ENCODE data around the gene SLC6A20. TPM values are rescaled to one million over a fixed set of nuclear protein-coding genes. Genes with fewer than 3 reads are reported as not detected.

The SLC6A20 gene, protein sequence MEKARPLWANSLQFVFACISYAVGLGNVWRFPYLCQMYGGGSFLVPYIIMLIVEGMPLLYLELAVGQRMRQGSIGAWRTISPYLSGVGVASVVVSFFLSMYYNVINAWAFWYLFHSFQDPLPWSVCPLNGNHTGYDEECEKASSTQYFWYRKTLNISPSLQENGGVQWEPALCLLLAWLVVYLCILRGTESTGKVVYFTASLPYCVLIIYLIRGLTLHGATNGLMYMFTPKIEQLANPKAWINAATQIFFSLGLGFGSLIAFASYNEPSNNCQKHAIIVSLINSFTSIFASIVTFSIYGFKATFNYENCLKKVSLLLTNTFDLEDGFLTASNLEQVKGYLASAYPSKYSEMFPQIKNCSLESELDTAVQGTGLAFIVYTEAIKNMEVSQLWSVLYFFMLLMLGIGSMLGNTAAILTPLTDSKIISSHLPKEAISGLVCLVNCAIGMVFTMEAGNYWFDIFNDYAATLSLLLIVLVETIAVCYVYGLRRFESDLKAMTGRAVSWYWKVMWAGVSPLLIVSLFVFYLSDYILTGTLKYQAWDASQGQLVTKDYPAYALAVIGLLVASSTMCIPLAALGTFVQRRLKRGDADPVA
- total RNA-seq: not detected in 2 replicates

DNA sequence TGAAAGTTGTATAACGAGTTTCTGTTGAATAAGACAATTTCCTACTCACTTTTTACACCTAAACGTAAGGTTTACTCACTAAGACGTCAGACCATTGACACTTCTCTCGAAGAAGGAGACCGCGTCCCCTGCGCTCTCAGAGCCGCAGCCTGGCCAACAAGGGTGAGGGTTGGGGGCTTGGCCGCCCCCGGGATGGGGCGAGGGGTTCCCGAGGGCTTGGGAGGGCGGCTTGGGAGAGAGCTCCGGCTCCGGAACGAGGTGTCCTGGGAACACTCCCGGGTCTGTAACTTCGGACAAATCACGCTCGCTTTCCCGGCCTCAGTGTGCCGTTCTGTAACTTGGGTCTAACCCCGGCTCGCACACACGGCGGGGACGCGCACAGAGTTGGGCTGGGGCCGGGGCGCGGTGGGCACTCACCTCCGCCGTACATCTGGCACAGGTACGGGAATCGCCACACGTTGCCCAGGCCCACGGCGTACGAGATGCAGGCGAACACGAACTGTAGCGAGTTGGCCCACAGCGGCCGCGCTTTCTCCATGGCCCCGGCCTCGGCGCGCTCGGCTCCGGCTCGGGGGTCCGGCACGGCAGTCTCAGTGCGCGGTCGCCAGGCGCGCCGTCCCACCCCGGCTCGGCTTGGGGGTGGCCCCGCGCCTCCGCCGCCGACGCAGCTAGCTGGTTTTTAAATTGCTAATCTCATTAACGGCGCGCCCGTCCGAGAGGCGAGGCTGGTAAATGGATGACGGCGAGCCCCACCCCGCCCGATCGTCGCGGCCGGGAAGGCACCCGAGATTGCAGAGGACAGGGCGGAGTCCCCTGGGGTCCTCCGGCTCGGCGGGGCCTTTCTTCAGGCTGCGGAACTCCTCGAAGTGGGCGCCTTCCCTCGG, at the start of gene SLC6A20:
Gene SLC6A20, minus strand, starts transcription at position 655 of the 884 bp plus-strand sequence. Its CDS starts 117 bp downstream, at position 538.

DNA sequence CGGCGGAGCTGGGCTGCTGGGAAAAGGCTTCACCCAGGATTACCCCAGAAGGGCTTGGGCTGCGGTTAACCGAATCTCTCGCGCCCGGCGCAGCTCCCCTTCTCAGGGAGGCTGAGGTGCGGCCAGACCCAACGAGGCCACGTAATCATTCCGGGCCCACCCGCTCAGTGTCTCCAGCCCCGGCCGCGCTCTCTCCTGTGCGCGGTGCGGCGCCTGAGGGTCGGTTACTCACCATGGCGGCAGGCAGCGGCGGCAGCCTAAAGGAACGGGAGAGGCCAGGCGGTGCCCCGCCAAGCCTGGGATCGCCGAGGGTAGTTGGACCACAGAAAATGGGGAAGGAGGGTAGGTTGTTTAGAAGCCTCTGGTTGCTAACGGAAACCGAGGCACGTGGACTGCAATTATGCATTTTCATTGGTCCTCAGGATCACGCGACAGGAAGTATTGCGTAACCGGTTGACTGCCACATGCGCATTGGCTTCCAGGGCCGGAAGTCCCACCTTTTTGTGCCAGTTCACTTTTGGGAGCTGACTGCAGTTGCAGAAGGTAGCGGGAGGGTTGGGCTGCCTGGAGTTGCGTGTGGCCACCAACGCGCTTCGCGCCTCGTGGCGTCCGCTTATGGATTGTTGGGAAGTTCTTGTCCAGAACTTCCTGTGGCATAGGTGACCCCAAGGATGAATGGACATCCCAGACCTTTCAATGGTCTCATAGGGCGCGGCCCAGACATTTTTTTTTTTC, 45.6 kb upstream of the SLC6A20 start, which contains the start of gene LZTFL1:
Gene LZTFL1, minus strand, starts transcription at position 363 of the 735 bp plus-strand sequence. Its CDS starts 128 bp downstream, at position 235.

Other genes with a start within 250 kb of the SLC6A20 start
- 12.8 and 13.6 TPM in 2 replicates for gene LIMD1, start 201.8 kb downstream of the SLC6A20 start, total RNA-seq
- gene SACM1L, start 107.1 kb downstream of the SLC6A20 start, total RNA-seq: 44.6 and 60.6 TPM in 2 replicates
- gene LZTFL1, start 45.6 kb upstream of the SLC6A20 start, total RNA-seq: 7.6 and 13.8 TPM in 2 replicates
- not detected in 2 replicates for gene CCR9, start 90.0 kb upstream of the SLC6A20 start, total RNA-seq
- gene CXCR6, start 146.9 kb upstream of the SLC6A20 start, total RNA-seq: 0.09 TPM in 1 of 2 replicates, not detected in the other
- gene FYCO1, start 199.3 kb upstream of the SLC6A20 start, total RNA-seq: 11.0 and 11.3 TPM in 2 replicates
- gene XCR1, start 230.9 kb upstream of the SLC6A20 start, total RNA-seq: not detected in 2 replicates